OCI-LY3 (cell line): ENCODE data around the gene CYSRT1.

Experiments
- EZH2phosphoT487 ChIP-seq: fragments of 200-600 bp; shearing (Covaris generic); IDR thresholded peaks from 2 replicates; pipeline ENCODE4 v1.6.1; 2018; ENCODE audit warnings: antibody characterized with exemption, mixed run types, low read depth
- TF ChIP-seq, protein P1 (sequence below): fragments of 200-600, 300-600 bp; sonication (generic); IDR thresholded peaks from 2 replicates; pipeline ENCODE4 v1.5.1; 2014; ENCODE audit warnings: antibody characterized with exemption, low read length, low read depth

DNA sequence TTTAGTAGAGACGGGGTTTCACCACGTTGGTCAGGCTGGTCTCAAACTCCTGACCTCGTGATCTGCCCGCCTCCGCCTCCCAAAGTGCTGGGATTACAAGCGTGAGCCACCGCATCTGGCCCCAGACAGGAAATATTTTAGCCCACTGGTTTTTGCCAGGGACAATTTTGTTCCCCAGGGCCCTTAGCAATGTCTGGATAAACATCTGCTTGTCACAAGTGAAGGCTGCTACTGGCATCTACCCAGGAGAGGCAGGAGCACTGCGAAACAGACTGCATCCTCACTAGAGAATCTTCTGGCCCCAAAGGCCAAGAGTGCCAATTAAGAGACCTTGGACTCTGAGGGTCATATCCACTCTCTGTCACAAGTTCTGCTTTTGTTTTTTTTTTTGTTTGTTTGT lies 22.0 kb upstream of the CYSRT1 start:
- TF ChIP-seq, protein P1, sequence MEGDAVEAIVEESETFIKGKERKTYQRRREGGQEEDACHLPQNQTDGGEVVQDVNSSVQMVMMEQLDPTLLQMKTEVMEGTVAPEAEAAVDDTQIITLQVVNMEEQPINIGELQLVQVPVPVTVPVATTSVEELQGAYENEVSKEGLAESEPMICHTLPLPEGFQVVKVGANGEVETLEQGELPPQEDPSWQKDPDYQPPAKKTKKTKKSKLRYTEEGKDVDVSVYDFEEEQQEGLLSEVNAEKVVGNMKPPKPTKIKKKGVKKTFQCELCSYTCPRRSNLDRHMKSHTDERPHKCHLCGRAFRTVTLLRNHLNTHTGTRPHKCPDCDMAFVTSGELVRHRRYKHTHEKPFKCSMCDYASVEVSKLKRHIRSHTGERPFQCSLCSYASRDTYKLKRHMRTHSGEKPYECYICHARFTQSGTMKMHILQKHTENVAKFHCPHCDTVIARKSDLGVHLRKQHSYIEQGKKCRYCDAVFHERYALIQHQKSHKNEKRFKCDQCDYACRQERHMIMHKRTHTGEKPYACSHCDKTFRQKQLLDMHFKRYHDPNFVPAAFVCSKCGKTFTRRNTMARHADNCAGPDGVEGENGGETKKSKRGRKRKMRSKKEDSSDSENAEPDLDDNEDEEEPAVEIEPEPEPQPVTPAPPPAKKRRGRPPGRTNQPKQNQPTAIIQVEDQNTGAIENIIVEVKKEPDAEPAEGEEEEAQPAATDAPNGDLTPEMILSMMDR = no peak
- TF ChIP-seq EZH2phosphoT487 = no peak
